Activated naive CD8-positive, alpha-beta T cell treated with anti-CD3 and anti-CD28 coated beads, Interleukin-2, amount 50 U/mL, for 16 hours (primary cell): ENCODE results near the gene CYB561D2.

ENCODE experiments used
- DNase-seq: peaks from one replicate; pipeline ENCODE4 v3.0.0-alpha.2; 2020; ENCODE audit warnings: low read depth, low spot score

The CYB561D2 gene

GRCh38 chr3:50341996-50342650 lies 8.5 kb upstream of the CYB561D2 start:
- no peak for DNase-seq

DNA sequence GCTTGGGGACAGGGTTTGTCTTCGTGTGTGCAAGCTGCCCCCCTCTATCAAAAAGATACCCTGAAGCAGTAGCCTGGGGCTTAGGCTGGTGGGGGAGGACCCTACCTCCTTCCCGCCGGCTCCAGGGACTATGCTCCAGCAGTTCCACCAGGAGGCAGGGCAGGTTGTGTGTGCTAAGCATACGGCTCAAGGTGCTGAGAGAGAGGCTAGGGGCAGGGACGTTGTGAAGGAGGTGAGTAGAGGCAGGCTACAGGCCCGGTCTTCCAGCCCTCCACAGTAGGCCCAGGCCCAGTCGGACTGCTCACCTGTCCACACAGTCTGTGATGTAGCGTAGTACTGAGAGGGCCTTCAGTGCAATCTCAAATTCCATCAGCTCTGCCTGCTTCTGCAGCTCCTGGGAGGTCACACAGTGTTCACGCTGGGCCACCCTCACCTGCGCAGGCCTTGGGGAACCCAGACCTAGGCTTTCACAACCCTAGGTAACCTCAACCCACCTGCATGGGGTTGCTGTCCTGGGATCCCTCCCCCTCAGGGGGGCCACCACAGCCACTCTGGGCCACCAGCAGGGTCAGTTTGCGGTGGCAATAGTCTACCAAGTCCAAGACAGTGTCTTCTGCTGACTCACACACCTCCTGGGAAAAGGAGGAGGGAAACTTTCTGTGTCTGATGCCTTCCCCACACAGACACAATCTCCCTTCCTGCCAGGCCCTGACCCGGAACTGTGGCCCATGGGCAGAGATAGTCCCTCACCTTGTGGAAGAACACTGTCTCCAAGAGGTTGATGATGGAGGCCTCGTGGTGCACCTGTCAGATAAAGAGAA lies 7.6 kb upstream of the CYB561D2 start:
- no peak for DNase-seq

- no peak for DNase-seq
Measured at GRCh38 chr3:50345008-50345407, 5.7 kb upstream of the CYB561D2 start.

DNA sequence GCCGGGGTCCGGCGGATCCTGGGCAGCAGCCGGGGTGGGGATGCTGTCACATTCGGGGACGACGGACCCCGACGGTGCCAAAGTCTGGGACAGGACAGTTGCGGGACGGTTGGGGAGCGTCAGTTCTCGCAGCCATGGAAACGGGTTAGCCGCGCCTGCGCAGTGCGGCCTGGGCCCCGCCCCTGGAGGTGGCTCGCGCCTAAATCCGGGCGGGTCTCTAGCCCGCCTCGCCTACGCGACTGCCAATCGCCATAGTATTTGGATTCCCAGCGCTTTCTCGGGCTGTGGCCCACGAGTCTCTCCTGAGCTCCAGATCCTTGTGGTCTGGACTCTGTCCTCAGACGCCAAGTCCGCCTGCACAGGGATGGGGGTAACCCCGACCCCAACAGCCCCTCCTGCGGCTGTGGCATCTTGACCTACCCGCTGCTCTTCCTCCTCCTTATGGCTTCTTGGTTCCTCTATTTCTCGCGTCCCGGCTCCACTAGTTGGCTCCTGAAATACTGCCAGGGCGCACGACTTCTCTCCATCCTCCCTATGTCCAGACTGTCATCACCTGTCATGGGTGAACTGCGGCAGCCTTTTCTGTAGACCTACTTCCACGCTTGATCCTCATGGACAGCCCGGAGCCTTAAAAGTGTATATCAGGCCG lies 5.0 kb upstream of the CYB561D2 start, which contains the start of gene ZMYND10:
ZMYND10 (minus strand) TSS at position 147 of the 649 bp plus-strand sequence. CDS start 153 bp downstream, outside the sequence.
- peak; percentile 27 for DNase-seq

GRCh38 chr3:50347187-50347813 lies 3.4 kb upstream of the CYB561D2 start:
- DNase-seq = peak; percentile 55

DNA sequence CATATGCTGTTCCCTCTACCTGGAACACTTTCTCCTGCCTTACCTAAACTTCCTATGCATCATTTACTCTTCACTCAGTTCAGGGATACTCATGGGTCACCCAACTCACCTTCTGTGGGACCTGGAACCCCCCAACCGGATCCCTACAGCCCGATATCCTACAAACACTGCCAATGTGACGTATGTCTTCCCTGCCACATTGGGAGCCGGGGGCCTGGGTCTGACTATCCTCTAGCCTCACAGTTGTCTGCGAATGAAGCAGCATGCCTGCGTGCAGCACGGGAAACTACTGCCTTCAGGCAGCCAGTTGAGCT lies 492 bp upstream of the CYB561D2 start:
- DNase-seq = no peak

DNA sequence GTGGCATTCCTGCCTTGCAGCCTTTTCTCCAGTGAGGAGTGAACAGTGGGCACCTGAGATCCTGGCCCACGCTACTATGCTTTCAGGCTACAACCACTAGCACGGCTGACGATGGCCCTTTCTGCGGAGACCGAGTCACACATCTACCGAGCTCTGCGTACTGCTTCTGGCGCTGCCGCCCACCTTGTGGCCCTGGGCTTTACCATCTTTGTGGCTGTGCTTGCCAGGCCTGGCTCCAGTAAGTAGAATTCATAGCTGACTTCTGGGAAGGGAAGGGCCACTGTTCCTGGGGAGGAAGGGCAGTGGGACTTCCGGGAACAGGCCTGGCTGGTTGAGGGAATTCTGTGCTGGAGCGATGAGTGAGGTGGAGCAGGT lies 648 bp downstream of the CYB561D2 start:
- no peak for DNase-seq

DNA sequence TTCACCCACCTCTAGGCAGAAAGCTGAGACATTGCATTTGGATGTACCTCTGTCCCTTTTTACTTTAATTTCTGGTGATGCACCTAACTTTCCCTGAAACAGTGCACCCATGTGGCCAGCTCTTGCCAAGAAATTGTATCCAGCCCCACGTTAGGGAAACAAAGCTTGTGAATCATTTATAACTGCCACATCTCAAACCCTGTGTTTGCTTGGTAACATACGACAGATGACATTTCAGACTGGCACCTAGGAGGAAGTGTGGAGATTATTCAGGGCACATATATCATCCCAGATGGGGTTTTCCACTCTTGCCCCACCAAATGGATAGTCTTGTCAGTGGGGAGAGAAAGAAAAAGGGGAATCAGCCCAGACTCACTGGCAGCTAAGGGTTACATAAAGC lies 2.1 kb downstream of the CYB561D2 start:
- DNase-seq = no peak

- no peak for DNase-seq
Measured at GRCh38 chr3:50353245-50354004, 2.8 kb downstream of the CYB561D2 start.

DNA sequence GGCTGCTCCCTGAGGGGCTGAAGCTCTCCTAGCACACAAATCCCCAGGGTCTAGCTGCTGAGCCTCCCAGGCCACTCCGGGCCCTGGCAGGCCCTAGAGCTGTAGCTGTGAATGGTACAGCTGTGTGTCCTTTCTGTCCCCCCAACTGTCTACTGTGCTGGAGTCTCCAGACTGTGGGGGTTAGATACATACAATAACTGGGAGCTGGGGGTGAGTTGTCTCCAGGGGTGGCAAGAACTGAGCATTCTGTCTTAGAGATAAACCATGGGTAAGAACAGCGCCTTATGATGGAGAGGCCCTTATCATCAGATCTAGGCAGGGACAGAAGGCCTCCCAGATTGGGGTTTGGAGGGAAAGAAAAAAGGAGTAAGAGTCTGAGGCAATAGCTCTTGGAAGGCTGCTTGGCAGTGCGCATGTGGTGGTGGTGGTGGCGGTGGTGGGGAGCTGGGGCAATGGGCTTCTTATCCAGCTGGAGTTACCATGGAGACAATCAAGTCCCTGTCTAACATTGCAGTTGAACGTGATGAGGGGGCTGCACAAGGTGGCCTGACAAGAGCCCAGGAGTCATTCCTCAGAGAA lies 3.6 kb downstream of the CYB561D2 start:
- DNase-seq = no peak

DNA sequence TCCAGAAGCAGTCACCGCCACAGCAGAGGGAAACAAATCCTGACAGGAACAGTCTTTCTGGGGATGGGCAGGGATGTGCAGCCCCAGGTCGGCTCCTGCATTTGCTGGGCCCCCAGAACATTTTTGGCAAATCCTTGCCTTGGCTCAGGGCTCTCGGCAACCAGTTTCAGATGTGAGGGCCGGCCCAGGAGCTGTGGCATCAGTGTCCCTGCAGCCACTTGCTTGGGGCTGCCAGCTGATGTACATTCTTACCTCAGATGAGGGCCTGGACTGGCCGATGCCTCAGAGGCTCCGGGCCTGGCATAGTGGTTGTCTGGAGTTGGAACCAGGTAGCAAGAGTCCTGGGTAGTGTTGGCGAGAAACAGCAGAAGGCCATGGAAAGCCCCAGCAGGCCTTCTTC lies 4.2 kb downstream of the CYB561D2 start:
- DNase-seq = no peak

GRCh38 chr3:50355829-50356552 lies 5.3 kb downstream of the CYB561D2 start:
- no peak for DNase-seq

DNA sequence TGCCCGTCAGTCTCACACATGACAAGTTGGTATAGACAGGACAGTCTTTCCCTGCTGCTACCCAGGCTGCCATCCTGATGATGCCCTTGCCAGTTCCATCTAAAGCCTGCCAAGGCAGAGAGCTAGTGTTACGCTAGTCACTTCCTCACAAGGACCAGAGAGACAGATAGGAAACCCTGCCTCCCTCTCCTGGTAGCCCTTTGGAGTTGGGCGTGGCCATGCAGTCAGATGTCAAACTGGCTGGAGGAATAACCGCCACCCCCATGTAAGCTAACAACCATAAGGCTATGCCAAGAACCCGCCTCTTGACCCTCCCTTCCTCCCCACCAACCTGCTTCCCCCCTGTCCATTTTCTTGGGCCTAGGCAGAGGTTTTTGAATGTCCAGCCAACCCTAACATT lies 5.9 kb downstream of the CYB561D2 start:
- no peak for DNase-seq

DNA sequence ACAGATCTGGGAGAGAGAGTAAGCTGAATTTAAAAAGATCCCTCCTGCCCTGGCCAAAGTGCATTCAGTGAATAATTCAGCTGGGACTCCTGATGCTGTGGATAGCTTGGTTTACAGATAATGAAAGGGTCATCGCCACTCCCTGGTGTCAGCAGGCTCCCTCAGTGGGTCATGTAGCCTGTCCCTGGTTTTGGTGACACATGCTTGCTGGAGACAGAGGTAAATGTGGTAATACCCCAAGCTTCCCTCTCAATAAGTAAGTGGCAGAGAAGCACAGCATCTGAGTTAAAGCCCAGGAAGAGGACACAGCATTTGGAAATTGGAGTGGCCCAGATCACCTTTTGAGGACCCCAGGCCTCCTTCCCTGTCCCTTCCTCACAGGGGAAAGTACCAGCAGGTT lies 6.8 kb downstream of the CYB561D2 start:
- DNase-seq = no peak

DNA sequence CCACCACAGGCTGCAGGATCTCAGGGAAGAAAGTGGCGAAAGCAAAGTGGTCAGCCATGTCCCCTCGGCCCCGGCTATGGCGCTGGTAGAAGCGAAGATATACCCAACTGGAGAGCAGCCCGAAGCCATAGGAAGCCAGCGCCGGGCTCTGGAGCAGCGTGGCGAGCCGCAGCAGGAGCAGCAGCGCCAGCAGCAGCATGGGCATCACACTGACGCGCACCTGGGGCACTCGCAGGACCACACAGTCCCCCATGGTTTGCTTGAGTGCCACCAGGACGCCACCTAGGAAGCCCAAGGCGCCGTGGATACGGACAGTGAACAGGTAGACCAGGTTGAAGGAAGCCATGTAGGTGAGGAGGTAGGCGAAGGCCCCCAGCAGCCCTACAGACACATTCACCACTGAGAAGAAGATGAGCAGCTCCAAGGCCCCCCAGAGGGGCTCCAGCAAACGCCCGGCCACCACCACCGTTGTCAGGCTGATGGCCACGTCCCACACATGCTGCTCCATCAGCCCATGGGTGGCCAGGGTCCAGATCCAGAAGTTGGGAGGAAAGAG lies 7.8 kb downstream of the CYB561D2 start:
- no peak for DNase-seq

DNA sequence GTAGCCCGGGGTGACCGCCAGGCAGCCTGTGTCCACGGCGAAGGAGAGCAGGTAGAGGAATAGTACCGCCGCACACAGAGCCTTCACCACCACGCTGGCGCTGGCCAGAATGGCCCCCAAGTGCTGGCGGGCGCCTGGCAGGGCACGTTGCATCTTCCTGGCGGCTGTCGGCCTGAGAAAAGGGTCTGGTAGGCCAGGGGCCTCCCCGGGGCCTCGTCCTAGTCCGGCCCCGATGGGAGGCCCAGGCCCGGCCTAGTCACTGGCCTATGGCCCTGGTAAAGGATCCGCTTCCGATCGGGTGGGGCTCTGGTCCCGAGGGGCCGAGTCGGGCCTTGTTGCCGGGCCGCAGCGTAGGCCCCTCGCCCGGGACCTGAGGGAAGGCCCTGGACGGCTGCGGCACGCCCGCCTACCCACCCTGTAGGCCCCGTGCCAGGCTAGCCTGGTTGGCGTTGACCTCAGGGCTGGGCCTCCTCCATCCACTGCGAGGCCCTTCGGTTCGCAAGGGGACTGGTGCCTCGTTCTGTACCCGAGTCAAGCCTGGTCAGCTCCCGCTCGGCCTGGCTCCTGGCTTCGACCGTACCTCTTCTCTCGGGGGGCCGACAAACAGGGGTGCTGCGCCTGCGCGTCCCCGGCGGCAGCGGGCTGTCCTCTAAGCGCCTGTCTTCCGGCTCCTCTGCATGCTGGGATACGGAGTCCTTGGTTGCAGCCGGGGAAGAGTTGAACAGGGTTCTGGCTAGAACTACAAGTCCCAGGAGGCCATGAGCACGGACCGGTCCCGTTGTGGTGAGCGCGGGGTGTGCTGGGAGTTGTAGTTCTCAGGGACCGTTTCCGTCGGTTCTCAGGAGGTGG lies 8.5 kb downstream of the CYB561D2 start, which contains the start of gene TMEM115:
TMEM115 (minus strand) TSS at position 611 of the 849 bp plus-strand sequence; CDS start at position 153, 458 bp downstream.
- DNase-seq = peak; percentile 87

DNA sequence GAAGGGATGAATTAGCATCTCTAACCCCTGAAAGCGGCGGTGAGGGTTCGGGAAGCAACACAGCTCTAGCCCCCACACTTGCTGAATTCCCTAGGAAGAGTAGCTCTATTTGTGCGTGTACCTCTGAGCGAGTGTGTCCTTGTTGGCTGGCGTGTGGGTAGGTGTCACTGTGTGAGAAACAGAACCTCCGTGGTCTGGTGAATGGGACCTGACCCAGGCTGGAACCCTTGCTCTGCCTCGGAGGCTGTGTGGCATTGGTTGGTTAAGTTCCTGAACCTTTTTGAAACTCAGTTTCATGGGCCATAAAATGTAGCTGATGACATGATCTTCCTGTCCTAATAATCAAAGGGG lies 9.1 kb downstream of the CYB561D2 start:
- DNase-seq = no peak

- DNase-seq = no peak
Measured at GRCh38 chr3:50364573-50365079, 14.0 kb downstream of the CYB561D2 start.
